Right hindlimb (tissue), 1 donor: ENCODE measurements around the gene MYOCOS.
A peak's percentile ranks its signal among the peaks of the same experiment; 100 is the strongest.
"Not testable (repeated sequence)": the region's sequence is repeated elsewhere in the genome, so short reads cannot be mapped to it uniquely, and the experiment has no call there.

Experiments used
- DNase-seq: peaks from one replicate; pipeline ENCODE4 v3.0.0-alpha.2; 2018

The MYOCOS gene

GRCh38 chr1:171627020-171627419 is 5.0 kb downstream of the MYOCOS start:
- DNase-seq, result no peak

- DNase-seq, result no peak
Observed at GRCh38 chr1:171628225-171628624, 6.2 kb downstream of the MYOCOS start.

DNA sequence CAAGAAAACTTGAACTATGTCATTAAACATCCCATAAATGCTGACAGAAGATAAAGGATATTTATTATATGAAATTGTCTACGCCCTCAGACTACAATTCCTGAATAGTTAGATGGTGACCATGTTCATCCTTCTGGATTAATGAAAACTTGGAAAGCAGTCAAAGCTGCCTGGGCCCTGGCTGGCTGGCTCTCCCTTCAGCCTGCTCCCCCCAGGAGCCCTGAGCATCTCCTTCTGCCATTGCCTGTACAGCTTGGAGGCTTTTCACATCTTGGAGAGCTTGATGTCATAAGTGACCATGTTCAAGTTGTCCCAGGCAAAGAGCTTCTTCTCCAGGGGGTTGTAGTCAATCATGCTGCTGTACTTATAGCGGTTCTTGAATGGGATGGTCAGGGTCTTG is 13.6 kb downstream of the MYOCOS start:
- no peak for DNase-seq

GRCh38 chr1:171636141-171636540 is 14.1 kb downstream of the MYOCOS start:
- DNase-seq, result no peak

- DNase-seq, result no peak
Observed at GRCh38 chr1:171637928-171638576, 16.0 kb downstream of the MYOCOS start.

DNA sequence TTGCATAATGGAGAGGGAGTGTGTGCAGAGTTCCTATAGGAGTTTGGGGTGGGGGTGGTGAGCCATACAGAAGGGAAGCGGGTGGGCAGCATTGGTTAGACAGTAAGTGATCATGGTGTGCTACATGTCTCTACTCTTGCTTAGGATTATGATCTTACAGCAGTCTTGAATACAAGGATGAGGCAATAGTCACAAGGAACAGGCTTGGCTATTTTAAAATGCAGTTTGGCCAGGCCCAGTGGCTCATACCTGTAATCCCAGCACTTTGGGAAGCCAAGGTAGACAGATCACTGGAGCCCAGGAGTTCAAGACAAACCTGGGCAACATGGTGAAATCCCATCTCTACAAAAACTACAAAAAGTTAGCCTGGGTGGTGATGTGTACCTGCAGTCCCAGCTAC is 18.2 kb downstream of the MYOCOS start:
- DNase-seq, result no peak

DNA sequence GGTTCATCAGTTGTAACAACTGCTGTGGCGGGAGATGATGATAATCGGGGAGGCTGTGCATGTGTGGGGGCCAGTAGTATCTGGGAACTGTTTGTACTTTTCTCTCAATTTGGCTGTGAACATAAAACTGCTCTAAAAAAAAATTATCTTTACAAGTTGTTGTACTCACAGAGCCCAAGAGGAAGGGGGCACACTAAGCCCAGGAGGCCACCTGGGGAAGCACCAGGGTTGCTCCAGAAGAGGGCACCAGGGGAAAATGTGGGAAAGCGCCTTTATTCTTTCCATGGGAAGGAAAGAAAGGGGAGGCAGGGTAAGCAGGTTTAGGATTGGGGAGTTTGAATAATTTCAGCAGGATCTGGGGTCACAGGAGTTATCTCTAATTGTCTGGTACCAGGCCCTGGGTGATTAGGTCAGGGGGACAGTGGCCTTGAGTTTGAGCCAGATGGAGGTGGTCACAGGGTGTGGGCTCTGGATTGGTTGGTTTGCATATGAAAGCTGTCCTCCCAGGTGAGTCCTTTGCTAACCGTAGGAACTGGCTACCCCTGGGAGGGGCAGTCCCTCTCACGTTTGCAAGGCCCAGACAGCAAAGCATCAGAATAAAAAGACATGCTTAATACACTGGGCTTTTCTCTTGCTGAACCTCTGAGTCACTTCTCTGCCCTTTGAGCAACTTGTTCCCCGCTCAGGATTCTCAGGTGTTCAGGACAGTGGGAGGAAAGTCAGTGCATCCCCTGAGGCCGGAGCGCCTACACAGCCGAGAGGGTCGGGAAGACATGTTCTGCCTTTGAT is 19.2 kb downstream of the MYOCOS start:
- DNase-seq, result no peak

DNA sequence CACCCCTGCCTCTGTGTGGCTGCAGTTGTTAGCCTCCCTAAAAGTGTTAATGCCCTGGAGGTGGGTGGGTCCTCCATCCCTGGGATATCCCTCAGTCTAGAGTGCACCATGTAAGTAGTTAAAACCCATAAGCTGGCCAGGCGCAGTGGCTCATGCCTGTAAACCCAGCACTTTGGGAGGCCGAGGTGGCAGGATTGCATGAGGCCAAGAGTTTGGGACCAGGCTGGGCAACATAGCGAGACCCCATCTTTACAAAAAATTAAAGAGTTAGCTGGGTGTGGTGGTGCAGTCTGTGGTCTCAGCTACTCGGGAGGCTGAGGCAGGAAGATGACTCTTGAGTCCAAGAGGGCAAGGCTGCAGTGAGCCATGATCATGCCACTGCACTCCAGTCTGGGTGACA is 20.2 kb downstream of the MYOCOS start:
- DNase-seq, result no peak

- DNase-seq, result no peak
Observed at GRCh38 chr1:171643156-171643555, 21.1 kb downstream of the MYOCOS start.

GRCh38 chr1:171644805-171645483 is 22.9 kb downstream of the MYOCOS start:
- DNase-seq, result peak; percentile 86

GRCh38 chr1:171645553-171646248 is 23.7 kb downstream of the MYOCOS start:
- peak; percentile 85 for DNase-seq

DNA sequence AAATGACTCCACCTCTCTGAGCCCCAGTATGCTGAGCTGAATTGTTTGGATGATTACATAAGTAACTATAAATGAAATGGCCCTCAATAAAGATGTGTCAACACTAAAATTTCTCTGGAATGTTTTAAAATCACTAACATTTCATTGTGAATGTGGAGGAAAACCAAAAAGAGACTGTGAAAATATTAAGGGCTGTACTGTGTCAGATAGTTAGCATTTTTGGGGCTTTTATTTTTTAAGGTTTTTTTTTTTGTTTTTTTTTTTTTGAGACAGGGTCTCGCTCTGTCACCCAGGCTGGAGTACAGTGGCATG is 24.2 kb downstream of the MYOCOS start:
- no peak for DNase-seq

DNA sequence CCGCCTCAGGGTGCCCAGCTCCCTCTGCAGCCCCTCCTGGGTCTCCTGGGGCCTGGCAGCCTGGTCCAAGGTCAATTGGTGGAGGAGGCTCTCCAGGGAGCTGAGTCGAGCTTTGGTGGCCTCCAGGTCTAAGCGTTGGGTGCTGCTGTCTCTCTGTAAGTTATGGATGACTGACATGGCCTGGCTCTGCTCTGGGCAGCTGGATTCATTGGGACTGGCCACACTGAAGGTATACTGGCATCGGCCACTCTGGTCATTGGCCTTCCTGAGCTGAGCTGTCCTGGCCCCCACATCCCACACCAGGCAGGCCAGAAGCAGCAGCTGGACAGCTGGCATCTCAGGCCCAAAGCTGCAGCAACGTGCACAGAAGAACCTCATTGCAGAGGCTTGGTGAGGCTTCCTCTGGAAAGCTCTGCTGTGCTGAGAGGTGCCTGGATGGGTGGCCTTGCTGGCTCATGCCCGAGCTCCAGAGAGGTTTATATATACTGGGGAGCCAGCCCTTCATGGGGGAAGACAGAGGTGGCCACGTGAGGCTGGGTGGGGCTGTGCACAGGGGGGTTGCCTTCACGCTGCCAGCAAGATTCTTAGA is 30.3 kb downstream of the MYOCOS start, which contains the start of gene MYOC:
Gene MYOC (minus strand): TSS at position 455 of the 589 bp plus-strand sequence. CDS start 77 bp downstream, at position 378.
- no peak for DNase-seq

GRCh38 chr1:171653796-171654195 is 31.8 kb downstream of the MYOCOS start:
- DNase-seq, result no peak

GRCh38 chr1:171654201-171654941 is 32.3 kb downstream of the MYOCOS start:
- DNase-seq, result peak; percentile 53

DNA sequence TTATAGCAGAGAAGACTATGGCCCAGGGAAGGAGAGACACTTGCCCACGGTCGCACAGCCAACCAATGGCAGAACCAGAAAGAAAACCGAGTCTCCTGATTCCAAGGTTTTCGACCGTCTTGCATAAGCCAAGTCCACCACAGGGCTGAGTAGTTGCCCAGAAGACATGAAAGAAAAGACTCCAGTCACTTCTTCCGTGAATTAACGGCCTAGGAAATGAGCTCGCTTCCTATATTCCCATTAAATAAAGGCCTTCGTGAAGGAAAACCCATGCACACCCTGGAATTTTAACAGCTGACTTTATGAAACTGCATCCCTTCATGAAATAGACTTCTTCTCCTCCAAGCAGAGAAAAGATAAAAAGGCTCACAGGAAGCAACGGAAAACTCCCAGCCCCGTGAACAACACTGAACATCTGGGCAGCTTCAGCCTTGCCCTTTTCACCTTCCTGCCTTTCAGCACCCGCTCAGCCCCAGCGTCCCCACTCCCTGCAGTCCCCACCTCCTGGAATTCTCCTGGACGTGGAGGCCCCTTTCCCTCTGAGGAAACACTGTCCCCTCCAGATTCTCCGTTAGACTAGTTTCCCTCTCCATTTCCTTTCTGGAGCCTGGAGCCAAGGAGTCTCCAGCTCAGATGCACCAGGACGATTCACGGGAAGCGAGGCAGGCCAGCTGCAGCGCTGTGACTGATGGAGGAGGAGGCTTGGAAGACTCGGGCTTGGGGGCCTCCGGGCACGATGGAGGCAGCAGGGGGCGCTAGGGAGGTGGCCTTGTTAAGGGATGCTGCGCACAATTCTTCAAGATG is 33.1 kb downstream of the MYOCOS start:
- DNase-seq, result peak; percentile 91

- no peak for DNase-seq
Observed at GRCh38 chr1:171655746-171656116, 33.7 kb downstream of the MYOCOS start.

DNA sequence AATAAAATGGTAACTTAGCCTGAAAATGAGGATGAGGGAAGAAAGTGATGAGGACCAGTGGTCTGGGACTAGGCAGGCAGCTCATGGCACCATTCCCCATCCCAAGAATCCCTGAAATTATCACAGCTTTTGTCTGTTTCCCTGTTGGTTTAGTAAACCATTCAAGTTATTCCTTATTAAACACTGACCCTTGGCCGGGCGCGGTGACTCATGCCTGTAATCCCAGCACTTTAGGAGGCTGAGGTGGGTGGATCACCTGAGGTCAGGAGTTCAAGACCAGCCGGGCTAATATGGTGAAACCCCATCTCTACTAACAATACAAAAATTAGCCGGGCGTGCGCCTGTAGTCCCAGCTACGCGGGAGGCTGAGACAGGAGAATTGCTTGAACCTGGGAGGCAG is 34.2 kb downstream of the MYOCOS start:
- DNase-seq, result not testable (repeated sequence)

- DNase-seq, result no peak
Observed at GRCh38 chr1:171661076-171661650, 39.1 kb downstream of the MYOCOS start.

DNA sequence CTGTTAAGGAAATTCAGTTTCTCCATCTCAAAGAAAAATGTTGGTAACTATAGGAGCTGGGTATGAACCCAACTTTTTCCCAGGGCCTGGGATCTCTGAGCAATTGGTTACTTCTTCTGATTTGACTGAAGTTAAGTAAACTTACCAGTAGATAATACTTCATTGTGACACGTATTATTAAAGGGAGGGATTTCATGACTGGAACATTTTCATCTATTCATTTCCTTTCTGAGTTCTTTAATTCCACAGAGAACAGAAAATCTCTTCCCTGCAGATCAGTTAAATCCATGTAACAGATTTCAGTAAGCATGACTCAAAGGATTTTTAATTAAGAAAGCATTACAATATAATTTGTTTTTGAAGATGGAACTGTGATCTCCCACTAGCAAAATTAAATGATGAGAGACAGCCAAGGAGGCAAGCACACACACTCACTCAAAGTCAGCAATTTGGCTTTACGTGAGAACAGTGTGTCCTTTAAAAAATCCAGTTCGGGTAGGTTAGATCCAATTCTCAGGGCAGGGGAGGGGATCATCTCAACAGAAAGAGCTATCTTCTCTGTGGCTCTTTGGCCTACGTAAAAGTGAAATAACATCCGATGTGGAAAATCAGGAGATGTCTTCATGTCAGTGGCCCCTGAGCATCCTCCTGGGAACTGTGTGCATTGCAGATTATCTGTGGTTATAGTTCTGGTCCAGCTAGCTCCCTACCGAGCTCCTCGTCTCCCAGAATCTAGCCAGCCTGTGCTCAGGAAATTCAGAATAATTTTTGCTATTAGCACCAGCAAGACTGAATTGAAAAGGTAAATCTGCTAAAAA is 41.2 kb downstream of the MYOCOS start:
- peak; percentile 32 for DNase-seq
